ENCODE measurements around the gene DDIT3. TPM values are rescaled to one million over a fixed set of nuclear protein-coding genes. Genes with fewer than 3 reads are reported as not detected.

The DDIT3 gene
- total and polyA plus RNA-seq, 2 of the 4 experiments (the other 2 are of a cell fraction): 19.4 to 54.4 TPM

GRCh38 chr12:57475271-57476161 is 44.8 kb downstream of the DDIT3 start (continued):
- TF ChIP-seq, protein P1, sequence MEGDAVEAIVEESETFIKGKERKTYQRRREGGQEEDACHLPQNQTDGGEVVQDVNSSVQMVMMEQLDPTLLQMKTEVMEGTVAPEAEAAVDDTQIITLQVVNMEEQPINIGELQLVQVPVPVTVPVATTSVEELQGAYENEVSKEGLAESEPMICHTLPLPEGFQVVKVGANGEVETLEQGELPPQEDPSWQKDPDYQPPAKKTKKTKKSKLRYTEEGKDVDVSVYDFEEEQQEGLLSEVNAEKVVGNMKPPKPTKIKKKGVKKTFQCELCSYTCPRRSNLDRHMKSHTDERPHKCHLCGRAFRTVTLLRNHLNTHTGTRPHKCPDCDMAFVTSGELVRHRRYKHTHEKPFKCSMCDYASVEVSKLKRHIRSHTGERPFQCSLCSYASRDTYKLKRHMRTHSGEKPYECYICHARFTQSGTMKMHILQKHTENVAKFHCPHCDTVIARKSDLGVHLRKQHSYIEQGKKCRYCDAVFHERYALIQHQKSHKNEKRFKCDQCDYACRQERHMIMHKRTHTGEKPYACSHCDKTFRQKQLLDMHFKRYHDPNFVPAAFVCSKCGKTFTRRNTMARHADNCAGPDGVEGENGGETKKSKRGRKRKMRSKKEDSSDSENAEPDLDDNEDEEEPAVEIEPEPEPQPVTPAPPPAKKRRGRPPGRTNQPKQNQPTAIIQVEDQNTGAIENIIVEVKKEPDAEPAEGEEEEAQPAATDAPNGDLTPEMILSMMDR (conservative IDR thresholded peaks at IDR 0.05; ENCODE audit: low read depth, low read length): no peak
- TF ChIP-seq RFX5 (IDR thresholded peaks at IDR 0.05; ENCODE audit: low read depth, low read length) (no peak), RCOR1 (IDR thresholded peaks at IDR 0.05; ENCODE audit: insufficient replicate concordance, low read length) (no peak)

All from IMR-90 (cell line).